ENCODE results near the gene MORC1.

DNA sequence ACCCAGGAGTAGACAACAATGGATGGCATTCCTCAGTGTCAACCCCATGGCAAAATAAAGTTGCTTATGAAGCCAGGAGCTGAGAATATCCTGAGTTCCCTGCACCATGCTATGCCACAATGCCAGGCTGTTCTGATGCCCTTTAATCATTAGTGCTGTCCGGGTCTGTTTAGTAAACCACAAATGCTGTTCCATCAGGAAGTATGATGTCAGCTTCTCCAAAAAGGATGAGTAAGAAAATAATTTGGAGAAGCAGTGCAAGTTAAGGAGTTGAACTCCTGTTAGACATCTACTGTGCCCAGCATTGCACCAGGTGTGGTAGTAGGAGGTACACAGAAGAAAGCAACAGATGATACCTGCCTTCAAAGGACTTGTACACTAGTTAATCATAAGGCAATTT lies 96.4 kb downstream of the MORC1 start:
- TF ChIP-seq, protein P1, sequence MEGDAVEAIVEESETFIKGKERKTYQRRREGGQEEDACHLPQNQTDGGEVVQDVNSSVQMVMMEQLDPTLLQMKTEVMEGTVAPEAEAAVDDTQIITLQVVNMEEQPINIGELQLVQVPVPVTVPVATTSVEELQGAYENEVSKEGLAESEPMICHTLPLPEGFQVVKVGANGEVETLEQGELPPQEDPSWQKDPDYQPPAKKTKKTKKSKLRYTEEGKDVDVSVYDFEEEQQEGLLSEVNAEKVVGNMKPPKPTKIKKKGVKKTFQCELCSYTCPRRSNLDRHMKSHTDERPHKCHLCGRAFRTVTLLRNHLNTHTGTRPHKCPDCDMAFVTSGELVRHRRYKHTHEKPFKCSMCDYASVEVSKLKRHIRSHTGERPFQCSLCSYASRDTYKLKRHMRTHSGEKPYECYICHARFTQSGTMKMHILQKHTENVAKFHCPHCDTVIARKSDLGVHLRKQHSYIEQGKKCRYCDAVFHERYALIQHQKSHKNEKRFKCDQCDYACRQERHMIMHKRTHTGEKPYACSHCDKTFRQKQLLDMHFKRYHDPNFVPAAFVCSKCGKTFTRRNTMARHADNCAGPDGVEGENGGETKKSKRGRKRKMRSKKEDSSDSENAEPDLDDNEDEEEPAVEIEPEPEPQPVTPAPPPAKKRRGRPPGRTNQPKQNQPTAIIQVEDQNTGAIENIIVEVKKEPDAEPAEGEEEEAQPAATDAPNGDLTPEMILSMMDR (IDR thresholded peaks at IDR 0.05): no peak
- TF ChIP-seq POLR2AphosphoS5 (IDR thresholded peaks at IDR 0.05) (no peak), POLR2A (IDR thresholded peaks at IDR 0.05) (no peak)
